Measurements from ENCODE around the gene SH2D2A.

Gene SH2D2A

GRCh38 chr1:156803086-156803851, 13.4 kb downstream of the SH2D2A start:
- TF ChIP-seq, protein P1, sequence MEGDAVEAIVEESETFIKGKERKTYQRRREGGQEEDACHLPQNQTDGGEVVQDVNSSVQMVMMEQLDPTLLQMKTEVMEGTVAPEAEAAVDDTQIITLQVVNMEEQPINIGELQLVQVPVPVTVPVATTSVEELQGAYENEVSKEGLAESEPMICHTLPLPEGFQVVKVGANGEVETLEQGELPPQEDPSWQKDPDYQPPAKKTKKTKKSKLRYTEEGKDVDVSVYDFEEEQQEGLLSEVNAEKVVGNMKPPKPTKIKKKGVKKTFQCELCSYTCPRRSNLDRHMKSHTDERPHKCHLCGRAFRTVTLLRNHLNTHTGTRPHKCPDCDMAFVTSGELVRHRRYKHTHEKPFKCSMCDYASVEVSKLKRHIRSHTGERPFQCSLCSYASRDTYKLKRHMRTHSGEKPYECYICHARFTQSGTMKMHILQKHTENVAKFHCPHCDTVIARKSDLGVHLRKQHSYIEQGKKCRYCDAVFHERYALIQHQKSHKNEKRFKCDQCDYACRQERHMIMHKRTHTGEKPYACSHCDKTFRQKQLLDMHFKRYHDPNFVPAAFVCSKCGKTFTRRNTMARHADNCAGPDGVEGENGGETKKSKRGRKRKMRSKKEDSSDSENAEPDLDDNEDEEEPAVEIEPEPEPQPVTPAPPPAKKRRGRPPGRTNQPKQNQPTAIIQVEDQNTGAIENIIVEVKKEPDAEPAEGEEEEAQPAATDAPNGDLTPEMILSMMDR (IDR thresholded peaks at IDR 0.05; ENCODE audit: low read depth, low read length), result no peak
- no peak overlapping the region for H3K4me3 ChIP-seq (ENCODE audit: low read depth, low read length)
- DNase-seq, result peak; percentile 77
- peak overlapping the region; percentile 96 for H3K27ac ChIP-seq
- H3K36me3 ChIP-seq, result peaks cover 78% of the 10 kb centered on the region
- H3K9me3 ChIP-seq (ENCODE audit: severe bottlenecking), result no peaks in the 10 kb centered on the region
- H3K27me3 ChIP-seq (ENCODE audit: insufficient read depth, low read depth, severe bottlenecking), result no peaks in the 10 kb centered on the region

- H3K4me3 ChIP-seq (ENCODE audit: low read depth, low read length), result no peak overlapping the region
- peaks cover 78% of the 10 kb centered on the region for H3K36me3 ChIP-seq
- no peaks in the 10 kb centered on the region for H3K9me3 ChIP-seq (ENCODE audit: severe bottlenecking)
- no peak for DNase-seq
- H3K27ac ChIP-seq, result peak overlapping the region; percentile 96
- TF ChIP-seq, protein P1 (IDR thresholded peaks at IDR 0.05; ENCODE audit: low read depth, low read length), result no peak
- H3K27me3 ChIP-seq (ENCODE audit: insufficient read depth, low read depth, severe bottlenecking), result no peaks in the 10 kb centered on the region
Observed at GRCh38 chr1:156802421-156802935, 14.2 kb downstream of the SH2D2A start.

DNA sequence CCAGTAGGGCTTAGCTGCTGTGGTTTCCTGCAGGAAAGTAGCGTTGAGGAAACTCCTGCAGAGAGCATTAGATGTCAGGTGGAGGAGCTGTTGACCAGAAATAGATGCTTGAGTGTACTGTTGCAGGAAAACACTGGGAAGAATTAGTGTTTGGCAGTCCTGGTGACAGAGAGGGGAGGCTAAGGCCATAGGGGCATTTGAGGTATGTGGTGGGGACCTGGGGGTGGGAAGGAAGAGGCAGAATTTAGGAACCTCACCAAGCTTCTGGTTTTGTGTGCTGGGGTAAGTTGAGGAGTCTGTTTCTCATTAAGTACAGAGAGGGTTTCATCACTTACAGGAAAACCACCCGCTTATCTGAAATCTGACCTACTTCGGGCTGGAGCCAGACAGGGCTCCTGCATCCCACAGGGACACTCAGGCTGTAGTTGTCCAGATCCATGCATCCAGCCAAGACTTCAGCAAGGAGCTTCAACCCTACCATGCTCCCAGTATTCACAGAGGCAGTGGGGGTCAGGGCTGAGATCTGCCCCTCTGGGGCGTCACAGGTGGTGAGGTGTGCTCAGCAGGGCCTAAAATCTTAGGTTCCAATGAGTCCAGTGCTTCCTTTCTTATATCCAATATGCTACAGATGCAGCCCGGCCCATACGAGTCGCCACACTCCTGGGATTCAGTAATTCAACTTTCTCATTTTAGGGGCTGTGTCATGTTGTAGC, 15.1 kb downstream of the SH2D2A start:
- peak; percentile 69 for DNase-seq
- H3K27ac ChIP-seq, result peak overlapping the region; percentile 96
- H3K27me3 ChIP-seq (ENCODE audit: insufficient read depth, low read depth, severe bottlenecking), result no peaks in the 10 kb centered on the region
- no peak overlapping the region for H3K4me3 ChIP-seq (ENCODE audit: low read depth, low read length)
- H3K36me3 ChIP-seq, result peaks cover 80% of the 10 kb centered on the region
- TF ChIP-seq, protein P1 (IDR thresholded peaks at IDR 0.05; ENCODE audit: low read depth, low read length), result peak; percentile 73
- H3K9me3 ChIP-seq (ENCODE audit: severe bottlenecking), result no peaks in the 10 kb centered on the region

- H3K36me3 ChIP-seq, result peaks cover 100% of the 10 kb centered on the region
- TF ChIP-seq, protein P1 (IDR thresholded peaks at IDR 0.05; ENCODE audit: low read depth, low read length), result peak; percentile 92
- H3K27me3 ChIP-seq (ENCODE audit: insufficient read depth, low read depth, severe bottlenecking), result no peaks in the 10 kb centered on the region
- H3K4me3 ChIP-seq (ENCODE audit: low read depth, low read length), result no peak overlapping the region
- no peaks in the 10 kb centered on the region for H3K9me3 ChIP-seq (ENCODE audit: severe bottlenecking)
- H3K27ac ChIP-seq, result peak overlapping the region; percentile 47
- DNase-seq, result peak; percentile 84
Observed at GRCh38 chr1:156797212-156797871, 19.3 kb downstream of the SH2D2A start.

DNA sequence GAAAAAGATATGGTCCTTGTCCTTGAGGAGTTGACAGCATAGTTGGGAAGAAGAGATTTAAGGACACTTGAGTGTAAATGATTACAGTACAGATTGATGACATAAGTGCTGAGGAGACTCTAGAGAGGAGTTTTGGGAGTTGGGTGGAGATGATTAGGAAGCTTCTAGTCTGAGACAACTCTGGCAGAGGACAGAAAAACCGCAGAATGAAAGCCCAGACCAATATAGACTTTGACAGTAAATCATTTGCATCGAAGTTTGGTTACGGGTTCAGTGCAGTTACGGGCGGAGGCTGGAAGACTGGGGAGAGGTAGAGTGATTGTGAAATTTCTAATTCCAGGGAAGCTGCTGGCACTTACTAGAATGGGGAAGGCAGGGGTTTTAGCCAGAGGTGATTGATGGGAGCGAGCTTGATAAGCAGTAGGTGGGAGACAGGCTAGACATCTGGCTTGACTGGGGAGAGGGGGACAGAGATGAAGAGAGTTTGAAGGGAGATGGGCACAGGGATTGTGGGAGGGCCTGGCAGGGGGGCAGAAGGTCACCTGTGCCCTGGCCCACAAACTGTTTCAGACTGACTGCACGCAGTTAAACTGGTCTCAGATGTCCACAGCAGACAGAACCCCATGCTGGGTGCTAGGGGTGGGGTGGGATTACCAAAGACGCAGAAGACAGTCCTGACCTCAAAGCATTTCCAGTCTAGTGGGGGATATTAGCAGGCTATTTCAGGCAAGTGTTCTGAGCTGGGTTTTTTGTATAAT, 20.1 kb downstream of the SH2D2A start:
- H3K4me3 ChIP-seq (ENCODE audit: low read depth, low read length), result no peak overlapping the region
- TF ChIP-seq, protein P1 (IDR thresholded peaks at IDR 0.05; ENCODE audit: low read depth, low read length), result no peak
- H3K9me3 ChIP-seq (ENCODE audit: severe bottlenecking), result no peaks in the 10 kb centered on the region
- no peaks in the 10 kb centered on the region for H3K27me3 ChIP-seq (ENCODE audit: insufficient read depth, low read depth, severe bottlenecking)
- H3K36me3 ChIP-seq, result peaks cover 100% of the 10 kb centered on the region
- H3K27ac ChIP-seq, result peak overlapping the region; percentile 47
- DNase-seq, result no peak

Measured in WERI-Rb-1 (cell line).